Measurements from ENCODE around the gene FSD2. TPM values are rescaled to one million over a fixed set of nuclear protein-coding genes. Genes with fewer than 3 reads are reported as not detected.
A peak's percentile ranks its signal among the peaks of the same experiment; 100 is the strongest.

The FSD2 gene
- polyA plus RNA-seq (2013, experiment 1 of 2) = not detected
- not detected for polyA plus RNA-seq (2013, experiment 2 of 2)

- no peak within 1 kb of the TSS for H3K27ac ChIP-seq (ENCODE audit: low read depth, low read length, severe bottlenecking)
- no peaks in the 10 kb centered on the region for H3K9me3 ChIP-seq (ENCODE audit: control insufficient read depth, low read length)
- no peaks in the 10 kb centered on the region for H3K36me3 ChIP-seq (ENCODE audit: control insufficient read depth, insufficient read depth, low read length)
- H3K4me1 ChIP-seq (ENCODE audit: control insufficient read depth, insufficient read depth, low read length, poor library complexity, severe bottlenecking) = no peaks in the 10 kb centered on the region
- no peak within 1 kb of the TSS for H3K4me3 ChIP-seq (ENCODE audit: extremely low read depth, insufficient read depth, low read length, poor library complexity, severe bottlenecking)
- no CpG with 5 or more reads among the region's 2 CpGs for WGBS, 2 experiments (ENCODE audit: insufficient coverage in 2 of 2)
Measured at GRCh38 chr15:82805994-82806406, at the start of gene FSD2. FSD2 (minus strand) TSS chr15:82806069; CDS start chr15:82787390, 18,679 bp downstream.

- Histone ChIP-seq H3K4me1 (ENCODE audit: control insufficient read depth, insufficient read depth, low read length, poor library complexity, severe bottlenecking) (no peaks in the 10 kb centered on the region), H3K36me3 (ENCODE audit: control insufficient read depth, insufficient read depth, low read length) (no peaks in the 10 kb centered on the region), H3K4me3 (ENCODE audit: extremely low read depth, insufficient read depth, low read length, poor library complexity, severe bottlenecking) (no peak overlapping the region), H3K27ac (ENCODE audit: low read depth, low read length, severe bottlenecking) (no peak overlapping the region), H3K9me3 (ENCODE audit: control insufficient read depth, low read length) (no peaks in the 10 kb centered on the region)
- 94 to 95% methylated on average over 18 to 20 of the region's 21 CpGs for WGBS, 2 experiments (ENCODE audit: insufficient coverage in 2 of 2)
Measured at GRCh38 chr15:82854554-82854953, 48.7 kb upstream of the FSD2 start.

GRCh38 chr15:82852941-82853561 is 47.2 kb upstream of the FSD2 start:
- Histone ChIP-seq H3K4me1 (ENCODE audit: control insufficient read depth, insufficient read depth, low read length, poor library complexity, severe bottlenecking) (peaks cover 4% of the 10 kb centered on the region), H3K27ac (ENCODE audit: low read depth, low read length, severe bottlenecking) (no peak overlapping the region), H3K36me3 (ENCODE audit: control insufficient read depth, insufficient read depth, low read length) (no peaks in the 10 kb centered on the region), H3K4me3 (ENCODE audit: extremely low read depth, insufficient read depth, low read length, poor library complexity, severe bottlenecking) (no peak overlapping the region), H3K9me3 (ENCODE audit: control insufficient read depth, low read length) (no peaks in the 10 kb centered on the region)
- WGBS, 2 experiments (ENCODE audit: insufficient coverage in 2 of 2) = 89% methylated on average over 14 to 15 of the region's 16 CpGs

- Histone ChIP-seq H3K4me1 (ENCODE audit: control insufficient read depth, insufficient read depth, low read length, poor library complexity, severe bottlenecking) (peaks cover 4% of the 10 kb centered on the region), H3K4me3 (ENCODE audit: extremely low read depth, insufficient read depth, low read length, poor library complexity, severe bottlenecking) (no peak overlapping the region), H3K27ac (ENCODE audit: low read depth, low read length, severe bottlenecking) (no peak overlapping the region), H3K9me3 (ENCODE audit: control insufficient read depth, low read length) (no peaks in the 10 kb centered on the region), H3K36me3 (ENCODE audit: control insufficient read depth, insufficient read depth, low read length) (no peaks in the 10 kb centered on the region)
- 83 to 84% methylated on average over 8 to 9 of the region's 9 CpGs for WGBS, 2 experiments (ENCODE audit: insufficient coverage in 2 of 2)
Measured at GRCh38 chr15:82851981-82852511, 46.2 kb upstream of the FSD2 start.

GRCh38 chr15:82851306-82851850 is 45.5 kb upstream of the FSD2 start:
- H3K36me3 ChIP-seq (ENCODE audit: control insufficient read depth, insufficient read depth, low read length) = no peaks in the 10 kb centered on the region
- no peaks in the 10 kb centered on the region for H3K9me3 ChIP-seq (ENCODE audit: control insufficient read depth, low read length)
- WGBS, 2 experiments (ENCODE audit: insufficient coverage in 2 of 2) = 92 to 96% methylated on average over 8 to 12 of the region's 14 CpGs
- peaks cover 4% of the 10 kb centered on the region for H3K4me1 ChIP-seq (ENCODE audit: control insufficient read depth, insufficient read depth, low read length, poor library complexity, severe bottlenecking)
- no peak overlapping the region for H3K27ac ChIP-seq (ENCODE audit: low read depth, low read length, severe bottlenecking)
- H3K4me3 ChIP-seq (ENCODE audit: extremely low read depth, insufficient read depth, low read length, poor library complexity, severe bottlenecking) = no peak overlapping the region

- 82 to 98% methylated on average over 6 to 7 of the region's 7 CpGs for WGBS, 2 experiments (ENCODE audit: insufficient coverage in 2 of 2)
- Histone ChIP-seq H3K9me3 (ENCODE audit: control insufficient read depth, low read length) (no peaks in the 10 kb centered on the region), H3K27ac (ENCODE audit: low read depth, low read length, severe bottlenecking) (no peak overlapping the region), H3K4me3 (ENCODE audit: extremely low read depth, insufficient read depth, low read length, poor library complexity, severe bottlenecking) (no peak overlapping the region), H3K4me1 (ENCODE audit: control insufficient read depth, insufficient read depth, low read length, poor library complexity, severe bottlenecking) (peaks cover 4% of the 10 kb centered on the region), H3K36me3 (ENCODE audit: control insufficient read depth, insufficient read depth, low read length) (no peaks in the 10 kb centered on the region)
Measured at GRCh38 chr15:82850731-82851130, 44.9 kb upstream of the FSD2 start.

GRCh38 chr15:82849556-82850512 is 44.0 kb upstream of the FSD2 start:
- peak overlapping the region; percentile 71 for H3K27ac ChIP-seq (ENCODE audit: low read depth, low read length, severe bottlenecking)
- H3K4me3 ChIP-seq (ENCODE audit: extremely low read depth, insufficient read depth, low read length, poor library complexity, severe bottlenecking) = no peak overlapping the region
- H3K4me1 ChIP-seq (ENCODE audit: control insufficient read depth, insufficient read depth, low read length, poor library complexity, severe bottlenecking) = peaks cover 4% of the 10 kb centered on the region
- H3K9me3 ChIP-seq (ENCODE audit: control insufficient read depth, low read length) = no peaks in the 10 kb centered on the region
- WGBS, 2 experiments (ENCODE audit: insufficient coverage in 2 of 2) = 31 to 35% methylated on average over 20 to 22 of the region's 23 CpGs
- no peaks in the 10 kb centered on the region for H3K36me3 ChIP-seq (ENCODE audit: control insufficient read depth, insufficient read depth, low read length)

- H3K27ac ChIP-seq (ENCODE audit: low read depth, low read length, severe bottlenecking) = no peak overlapping the region
- no peak overlapping the region for H3K4me3 ChIP-seq (ENCODE audit: extremely low read depth, insufficient read depth, low read length, poor library complexity, severe bottlenecking)
- peaks cover 4% of the 10 kb centered on the region for H3K4me1 ChIP-seq (ENCODE audit: control insufficient read depth, insufficient read depth, low read length, poor library complexity, severe bottlenecking)
- no peaks in the 10 kb centered on the region for H3K9me3 ChIP-seq (ENCODE audit: control insufficient read depth, low read length)
- WGBS, 2 experiments (ENCODE audit: insufficient coverage in 2 of 2) = 90 to 91% methylated on average over 5 to 6 of the region's 9 CpGs
- no peaks in the 10 kb centered on the region for H3K36me3 ChIP-seq (ENCODE audit: control insufficient read depth, insufficient read depth, low read length)
Measured at GRCh38 chr15:82848241-82848993, 42.5 kb upstream of the FSD2 start.

GRCh38 chr15:82847703-82848102 is 41.8 kb upstream of the FSD2 start:
- 68 to 70% methylated on average over 2 to 5 of the region's 8 CpGs for WGBS, 2 experiments (ENCODE audit: insufficient coverage in 2 of 2)

GRCh38 chr15:82846621-82847020 is 40.8 kb upstream of the FSD2 start:
- Histone ChIP-seq H3K4me3 (ENCODE audit: extremely low read depth, insufficient read depth, low read length, poor library complexity, severe bottlenecking) (no peak overlapping the region), H3K27ac (ENCODE audit: low read depth, low read length, severe bottlenecking) (no peak overlapping the region)
- 78% methylated on average over 3 of the region's 4 CpGs; no CpG with 5 or more reads in 1 of the 2 experiments for WGBS, 2 experiments (ENCODE audit: insufficient coverage in 2 of 2)

More at GRCh38 chr15:82847703-82848102, 41.8 kb upstream of the FSD2 start:
- Histone ChIP-seq H3K36me3 (ENCODE audit: control insufficient read depth, insufficient read depth, low read length) (no peaks in the 10 kb centered on the region), H3K4me1 (ENCODE audit: control insufficient read depth, insufficient read depth, low read length, poor library complexity, severe bottlenecking) (peaks cover 4% of the 10 kb centered on the region), H3K9me3 (ENCODE audit: control insufficient read depth, low read length) (no peaks in the 10 kb centered on the region), H3K27ac (ENCODE audit: low read depth, low read length, severe bottlenecking) (no peak overlapping the region), H3K4me3 (ENCODE audit: extremely low read depth, insufficient read depth, low read length, poor library complexity, severe bottlenecking) (no peak overlapping the region)

More at GRCh38 chr15:82846621-82847020, 40.8 kb upstream of the FSD2 start:
- Histone ChIP-seq H3K4me1 (ENCODE audit: control insufficient read depth, insufficient read depth, low read length, poor library complexity, severe bottlenecking) (peaks cover 4% of the 10 kb centered on the region), H3K9me3 (ENCODE audit: control insufficient read depth, low read length) (no peaks in the 10 kb centered on the region), H3K36me3 (ENCODE audit: control insufficient read depth, insufficient read depth, low read length) (no peaks in the 10 kb centered on the region)

All from mesodermal cell (in vitro differentiated cells).